ENCODE measurements around the gene MAGEF1. TPM values are rescaled to one million over a fixed set of nuclear protein-coding genes. Genes with fewer than 3 reads are reported as not detected.

The MAGEF1 gene
- total RNA-seq, 2 experiments from 2014 or later = 5.8 to 6.1 TPM

- no peaks in the 10 kb centered on the region for H3K36me3 Mint-ChIP-seq (ENCODE audit: low read depth)
- Histone ChIP-seq H3K36me3 (ENCODE audit: insufficient read depth, low read length) (no peaks in the 10 kb centered on the region), H3K27me3 (ENCODE audit: control insufficient read depth in 1 of 2, insufficient read depth in 2 of 2, low read length in 2 of 2) (peaks cover 0 to 6% of the 10 kb centered on the region in 2 experiments), H3K4me1 (ENCODE audit: insufficient read depth, low read length) (peaks cover 4% of the 10 kb centered on the region), H3K4me3 (ENCODE audit: low read length) (no peak overlapping the region), H3K9me3 (ENCODE audit: control insufficient read depth in 1 of 2, insufficient read depth in 1 of 2, low read length in 2 of 2) (no peaks in the 10 kb centered on the region), H3K27ac (ENCODE audit: low read depth in 1 of 2, low read length in 2 of 2) (no peak overlapping the region)
- no peaks in the 10 kb centered on the region for H3K9me3 Mint-ChIP-seq
- H3K4me3 Mint-ChIP-seq = no peak overlapping the region
- ChIA-PET POLR2A (no interaction called here), CTCF (no interaction called here)
- DNase-seq = no peak
- peaks cover 9% of the 10 kb centered on the region for H3K27me3 Mint-ChIP-seq
- no peak overlapping the region for H3K27ac Mint-ChIP-seq
- intact Hi-C loops (cut with DNase I, micrococcal nuclease) = no loop called here
- TF ChIP-seq CTCF (IDR thresholded peaks at IDR 0.05) = no peak
- H3K4me1 Mint-ChIP-seq (ENCODE audit: low read depth) = no peaks in the 10 kb centered on the region
- ATAC-seq (ENCODE audit: poor library complexity) = no peak
These were observed 34.2 kb downstream of the MAGEF1 start for GRCh38 chr3:184677344-184678316.

- Histone ChIP-seq H3K27me3 (ENCODE audit: control insufficient read depth in 1 of 2, insufficient read depth in 2 of 2, low read length in 2 of 2) (peaks cover 0 to 6% of the 10 kb centered on the region in 2 experiments), H3K36me3 (ENCODE audit: insufficient read depth, low read length) (no peaks in the 10 kb centered on the region), H3K4me1 (ENCODE audit: insufficient read depth, low read length) (peaks cover 4% of the 10 kb centered on the region), H3K27ac (ENCODE audit: low read depth in 1 of 2, low read length in 2 of 2) (no peak overlapping the region), H3K9me3 (ENCODE audit: control insufficient read depth in 1 of 2, insufficient read depth in 1 of 2, low read length in 2 of 2) (no peaks in the 10 kb centered on the region), H3K4me3 (ENCODE audit: low read length) (no peak overlapping the region)
- ChIA-PET CTCF (no interaction called here), POLR2A (no interaction called here)
- H3K4me3 Mint-ChIP-seq = no peak overlapping the region
- intact Hi-C loops (cut with DNase I, micrococcal nuclease) = no loop called here
- DNase-seq (peak in 3 of 14 experiments; percentile 10 to 50 (median 35)), ATAC-seq (ENCODE audit: poor library complexity) (no peak)
- no peaks in the 10 kb centered on the region for H3K36me3 Mint-ChIP-seq (ENCODE audit: low read depth)
- no peak for TF ChIP-seq CTCF (IDR thresholded peaks at IDR 0.05)
- H3K9me3 Mint-ChIP-seq = no peaks in the 10 kb centered on the region
- H3K27ac Mint-ChIP-seq = no peak overlapping the region
- H3K4me1 Mint-ChIP-seq (ENCODE audit: low read depth) = no peaks in the 10 kb centered on the region
- peaks cover 9% of the 10 kb centered on the region for H3K27me3 Mint-ChIP-seq
These were observed 34.9 kb downstream of the MAGEF1 start for GRCh38 chr3:184676927-184677326.

GRCh38 chr3:184674626-184675025, 37.2 kb downstream of the MAGEF1 start:
- no peak for ATAC-seq (ENCODE audit: poor library complexity)
- Histone ChIP-seq H3K36me3 (ENCODE audit: insufficient read depth, low read length) (no peaks in the 10 kb centered on the region), H3K27ac (ENCODE audit: low read depth in 1 of 2, low read length in 2 of 2) (no peak overlapping the region), H3K4me3 (ENCODE audit: low read length) (no peak overlapping the region), H3K4me1 (ENCODE audit: insufficient read depth, low read length) (peaks cover 4% of the 10 kb centered on the region), H3K27me3 (ENCODE audit: control insufficient read depth in 1 of 2, insufficient read depth in 2 of 2, low read length in 2 of 2) (peaks cover 0 to 6% of the 10 kb centered on the region in 2 experiments), H3K9me3 (ENCODE audit: control insufficient read depth in 1 of 2, insufficient read depth in 1 of 2, low read length in 2 of 2) (no peaks in the 10 kb centered on the region)
- no peak for TF ChIP-seq CTCF (IDR thresholded peaks at IDR 0.05)
- H3K4me1 Mint-ChIP-seq (ENCODE audit: low read depth) = no peaks in the 10 kb centered on the region
- peaks cover 9% of the 10 kb centered on the region for H3K27me3 Mint-ChIP-seq
- no peak overlapping the region for H3K4me3 Mint-ChIP-seq
- DNase-seq = no peak
- H3K36me3 Mint-ChIP-seq (ENCODE audit: low read depth) = no peaks in the 10 kb centered on the region
- ChIA-PET POLR2A (no interaction called here), CTCF (no interaction called here)
- no peaks in the 10 kb centered on the region for H3K9me3 Mint-ChIP-seq
- intact Hi-C loops (cut with DNase I, micrococcal nuclease) = no loop called here
- H3K27ac Mint-ChIP-seq = no peak overlapping the region
